Epithelial cell of proximal tubule (primary cell): ENCODE results near the gene CACNA1E. TPM values are rescaled to one million over a fixed set of nuclear protein-coding genes. Genes with fewer than 3 reads are reported as not detected.

ENCODE experiments used
- DNase-seq: peaks from one replicate; pipeline ENCODE4 v3.0.0-alpha.2; 2011; ENCODE audit warnings: low read depth
- H3K4me3 ChIP-seq: 2 replicates; pipeline ENCODE4 v1.5.1; 2011; ENCODE audit warnings: low read depth, mild to moderate bottlenecking, low read length
- CTCF ChIP-seq: conservative IDR thresholded peaks from 2 replicates; pipeline ENCODE4 v1.5.1; 2012; ENCODE audit warnings: low read depth, mild to moderate bottlenecking, low read length
- total RNA-seq: library from RNA; depleted of rRNA; stranded (reverse); fragments of >200 nt; gene quantifications from 2 replicates; pipeline ENCODE4 v1.2.3, GENCODE V29; 2015

The CACNA1E gene
- 0.06 TPM in 1 of 2 replicates, not detected in the other for total RNA-seq

GRCh38 chr1:181483285-181484195 lies at the start of gene CACNA1E:
Gene CACNA1E, plus strand, starts transcription at chr1:181483517. Its CDS starts 228 bp downstream, at chr1:181483745.
- TF ChIP-seq CTCF = no peak
- peak within 1 kb of the TSS; percentile 37 for H3K4me3 ChIP-seq
- DNase-seq = no peak

DNA sequence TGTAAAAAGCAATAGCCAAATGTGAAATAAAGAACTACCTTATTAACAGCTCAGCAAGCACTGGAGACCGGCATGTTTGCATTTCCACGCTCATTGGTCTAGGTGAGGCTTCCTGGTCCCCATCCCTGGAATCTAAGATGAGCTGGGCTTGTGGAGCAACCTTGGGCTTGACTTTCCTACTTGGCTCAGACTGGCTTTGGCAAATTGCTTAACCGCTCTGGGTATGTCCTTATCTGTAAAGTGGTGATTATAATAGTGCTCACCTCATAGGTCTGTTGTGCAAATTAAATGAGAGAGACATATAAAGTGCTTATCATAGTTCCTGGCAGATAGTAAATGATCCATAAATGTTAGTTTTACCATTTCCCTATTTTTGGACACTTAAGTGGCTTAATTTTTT lies 49.4 kb upstream of the CACNA1E start:
- DNase-seq = no peak
- no peak overlapping the region for H3K4me3 ChIP-seq
- no peak for TF ChIP-seq CTCF

DNA sequence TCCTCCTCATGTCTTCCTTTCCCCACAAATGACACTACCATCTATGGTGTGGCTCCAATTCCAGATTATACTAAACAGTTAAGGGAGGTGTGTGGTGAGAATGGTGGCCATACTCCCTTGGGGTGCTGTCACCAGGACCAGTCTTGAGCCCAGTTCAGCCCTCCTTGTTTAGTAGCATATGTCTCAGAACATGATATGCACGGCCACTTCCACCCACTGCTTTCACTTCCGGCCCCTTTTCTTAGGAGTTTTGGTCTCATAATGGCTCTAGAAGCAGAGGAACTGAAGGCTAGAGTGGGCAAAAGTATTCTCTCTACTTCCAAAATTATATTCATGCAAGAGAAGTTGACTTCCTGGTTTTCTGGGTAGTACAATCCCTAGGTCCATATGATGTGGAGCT lies 45.3 kb upstream of the CACNA1E start:
- no peak for TF ChIP-seq CTCF
- no peak for DNase-seq
- H3K4me3 ChIP-seq = no peak overlapping the region

GRCh38 chr1:181440510-181440909 lies 42.8 kb upstream of the CACNA1E start:
- no peak for TF ChIP-seq CTCF
- DNase-seq = no peak
- no peak overlapping the region for H3K4me3 ChIP-seq

DNA sequence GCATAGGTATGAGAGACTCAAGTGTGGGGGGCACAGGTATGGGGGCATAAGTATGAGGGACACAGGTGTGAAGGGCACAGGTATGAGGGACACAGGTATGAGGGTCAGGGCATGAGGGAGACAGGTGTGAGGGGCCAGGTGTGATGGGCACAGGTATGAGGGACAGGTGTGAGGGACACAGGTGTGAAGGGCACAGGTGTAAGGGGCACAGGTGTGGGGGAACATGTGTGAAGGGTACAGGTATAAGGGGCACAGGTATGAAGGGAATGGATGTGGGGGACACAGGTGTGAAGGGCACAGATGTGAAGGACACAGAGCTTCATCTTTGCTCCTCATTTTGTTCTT lies 41.2 kb upstream of the CACNA1E start:
- no peak overlapping the region for H3K4me3 ChIP-seq
- DNase-seq = no peak
- no peak for TF ChIP-seq CTCF

DNA sequence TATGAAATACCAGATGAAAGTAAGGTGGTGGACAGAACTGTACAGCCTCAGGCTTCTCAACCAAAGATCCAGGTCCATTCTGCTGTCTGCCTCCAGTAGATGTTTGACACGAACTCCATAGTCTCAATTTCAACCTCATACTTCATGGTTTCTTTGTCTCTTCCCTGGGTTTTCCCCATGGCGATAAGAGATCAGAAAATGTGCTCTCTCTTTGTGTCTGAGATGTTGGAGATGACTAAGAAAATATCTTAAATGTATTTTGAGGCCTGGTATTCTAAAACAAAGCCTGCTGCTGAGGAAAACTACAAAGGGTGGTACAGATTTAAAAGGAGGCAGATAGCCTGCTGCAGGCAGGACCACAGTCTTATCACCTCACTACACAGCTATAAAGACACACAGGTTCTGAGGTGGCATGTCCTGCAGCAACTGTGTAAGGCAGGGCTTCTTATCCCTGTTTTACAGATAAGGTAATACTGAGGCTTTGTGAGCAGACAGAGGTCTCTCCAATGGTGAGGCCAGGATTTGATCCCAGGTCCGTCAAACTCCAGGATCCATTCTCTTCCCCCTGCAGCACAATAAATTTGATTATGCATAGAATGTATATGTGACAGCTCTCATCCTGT lies 40.0 kb upstream of the CACNA1E start:
- DNase-seq = no peak
- no peak for TF ChIP-seq CTCF
- H3K4me3 ChIP-seq = no peak overlapping the region
